Measurements from ENCODE around the gene CCT5. TPM values are rescaled to one million over a fixed set of nuclear protein-coding genes. Genes with fewer than 3 reads are reported as not detected.

The CCT5 gene
- total and polyA plus RNA-seq, 10 of the 15 experiments (the other 5 are each of a cell fraction or from before 2014, with no cell fraction given): 376 to 637 (median 543) TPM

DNA sequence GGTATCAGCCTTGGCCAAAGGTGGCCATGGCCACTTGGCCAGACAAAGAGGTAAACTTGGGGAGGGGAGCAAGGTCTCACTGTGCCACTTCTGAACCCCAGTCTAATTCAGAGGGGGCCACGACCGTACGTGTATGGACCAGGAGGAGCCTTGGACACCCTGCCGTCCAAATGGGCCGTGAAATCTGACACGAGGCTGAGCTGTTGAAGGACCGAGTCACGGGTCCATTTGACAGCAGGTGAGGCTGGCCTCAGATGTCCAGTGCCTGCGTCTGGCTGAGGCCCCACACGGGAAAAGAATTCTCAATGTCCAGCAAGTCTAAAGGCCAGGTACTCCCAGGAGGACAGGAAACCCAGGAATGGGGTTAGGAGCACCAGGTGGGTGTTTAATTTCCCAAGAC lies 39.9 kb downstream of the CCT5 start (continued):
- TF ChIP-seq MEF2B (IDR thresholded peaks at IDR 0.05; ENCODE audit: partially characterized antibody, poor library complexity, severe bottlenecking) (no peak), RAD51 (IDR thresholded peaks at IDR 0.05) (no peak), HDAC6 (IDR thresholded peaks at IDR 0.05; ENCODE audit: unreplicated experiment) (no peak), KDM1A (IDR thresholded peaks at IDR 0.05; ENCODE audit: borderline replicate concordance) (no peak)

DNA sequence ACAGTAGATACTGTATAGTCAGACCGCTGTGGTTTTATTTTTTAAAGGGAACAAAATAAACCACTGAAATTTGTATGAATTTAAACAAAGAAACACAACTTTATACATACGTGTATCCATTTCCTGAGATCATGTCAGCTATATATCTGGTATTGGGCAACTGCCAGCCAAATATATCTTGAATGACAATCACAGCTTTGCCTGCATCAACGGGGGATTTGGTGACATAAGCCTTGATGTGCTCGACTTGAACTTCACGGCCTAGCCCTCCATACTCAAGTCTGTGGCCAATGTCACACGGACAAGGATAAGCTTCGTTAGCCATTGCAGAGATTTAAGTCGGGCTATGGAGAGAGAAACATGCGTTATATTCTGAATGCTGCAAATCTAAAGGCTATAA lies 40.4 kb downstream of the CCT5 start:
- Histone ChIP-seq H3K4me1 (ENCODE audit: control insufficient read depth, insufficient read depth, low read length) (peaks cover 8% of the 10 kb centered on the region; the same call in 1 of the 2 replicates), H2AFZ (ENCODE audit: control insufficient read depth, low read depth, low read length) (no peak overlapping the region), H3K27ac (ENCODE audit: control insufficient read depth, insufficient read depth) (no peak overlapping the region), H3K9ac (ENCODE audit: control insufficient read depth, insufficient read depth, low read length) (no peak overlapping the region), H4K20me1 (ENCODE audit: control insufficient read depth, insufficient read depth) (no peaks in the 10 kb centered on the region), H3K9me3 (replicated peaks; ENCODE audit: control insufficient read depth, insufficient read depth, low read length) (no peaks in the 10 kb centered on the region), H3K4me3 (no peak overlapping the region), H3K79me2 (ENCODE audit: control insufficient read depth, insufficient read depth, low read length) (no peaks in the 10 kb centered on the region), H3K27me3 (replicated peaks in 1 of 2; ENCODE audit: control insufficient read depth in 2 of 2, insufficient read depth in 2 of 2, low read length in 1 of 2) (no peaks in the 10 kb centered on the region), H3K36me3 (ENCODE audit: control insufficient read depth in 2 of 2, insufficient read depth in 2 of 2, low read length in 1 of 2) (no peaks in the 10 kb centered on the region; a peak in 1 of 4 replicates), H3K4me2 (ENCODE audit: control insufficient read depth, insufficient read depth) (no peak overlapping the region)
- in situ Hi-C loops (cut with MboI) (no loop called here), intact Hi-C loops (cut with micrococcal nuclease; ENCODE audit: unreplicated experiment) (no loop called here)
- RAD21 ChIA-PET (ENCODE audit: unreplicated experiment): no interaction called here
- SMC1A ChIA-PET (ENCODE audit: uncharacterized antibody, unreplicated experiment): no interaction called here
- WGBS (ENCODE audit: insufficient coverage, insufficient replicate concordance, low lambda C conversion rate, missing lambda C conversion rate): 85% methylated on average over 9 of the region's 9 CpGs
- ATAC-seq: no peak
- CTCF ChIA-PET: no interaction called here
- DNase-seq (ENCODE audit: low read depth, low spot score): no peak
- POLR2A ChIA-PET: no interaction called here
- FAIRE-seq: no peak
- TF ChIP-seq SREBF1 (IDR thresholded peaks at IDR 0.05; ENCODE audit: low read length): no peak
- TF ChIP-seq MYB (IDR thresholded peaks at IDR 0.05; ENCODE audit: borderline replicate concordance, low read depth, low read length): no peak
- BruUV-seq (replicated peaks): no TSS peak

DNA sequence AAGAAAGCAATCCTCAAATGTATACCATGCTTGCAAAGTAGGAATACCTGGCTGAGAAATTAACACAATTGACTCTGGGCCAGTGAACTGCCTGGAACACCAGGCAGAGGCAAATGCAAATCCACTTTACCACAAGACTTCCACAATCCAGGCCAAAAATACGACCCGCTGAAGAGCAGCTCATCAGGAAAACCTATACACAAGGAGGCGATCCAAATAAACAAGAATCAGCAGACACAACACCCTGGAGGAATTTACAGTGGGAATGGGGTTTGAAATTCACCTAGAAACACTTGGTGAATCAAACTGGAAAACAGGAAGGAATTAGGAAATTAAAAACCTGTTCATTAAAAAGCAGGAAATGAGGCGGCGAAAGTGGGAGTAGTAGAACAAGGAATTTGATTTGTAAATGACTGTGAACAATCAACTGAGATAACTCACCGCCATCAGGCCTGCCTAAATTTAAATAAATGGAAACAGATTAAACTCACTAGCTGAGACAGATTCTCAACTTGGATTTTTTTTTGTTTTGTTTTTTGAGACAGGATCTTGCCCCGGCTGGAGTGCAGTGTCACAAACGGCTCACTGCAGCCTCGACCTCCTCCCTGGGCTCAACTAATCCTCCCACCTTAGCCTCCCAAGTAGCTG lies 41.7 kb downstream of the CCT5 start:
- Histone ChIP-seq H3K27ac (ENCODE audit: control insufficient read depth, insufficient read depth) (no peak overlapping the region), H3K36me3 (ENCODE audit: control insufficient read depth in 2 of 2, insufficient read depth in 2 of 2, low read length in 1 of 2) (no peaks in the 10 kb centered on the region; a peak in 1 of 4 replicates), H3K9ac (ENCODE audit: control insufficient read depth, insufficient read depth, low read length) (no peak overlapping the region), H3K4me1 (ENCODE audit: control insufficient read depth, insufficient read depth, low read length) (peaks cover 8% of the 10 kb centered on the region; the same call in 1 of the 2 replicates), H2AFZ (ENCODE audit: control insufficient read depth, low read depth, low read length) (no peak overlapping the region), H4K20me1 (ENCODE audit: control insufficient read depth, insufficient read depth) (no peaks in the 10 kb centered on the region), H3K4me3 (no peak overlapping the region), H3K27me3 (replicated peaks in 1 of 2; ENCODE audit: control insufficient read depth in 2 of 2, insufficient read depth in 2 of 2, low read length in 1 of 2) (no peaks in the 10 kb centered on the region), H3K79me2 (ENCODE audit: control insufficient read depth, insufficient read depth, low read length) (no peaks in the 10 kb centered on the region), H3K4me2 (ENCODE audit: control insufficient read depth, insufficient read depth) (no peak overlapping the region), H3K9me3 (replicated peaks; ENCODE audit: control insufficient read depth, insufficient read depth, low read length) (no peaks in the 10 kb centered on the region)
- POLR2A ChIA-PET: no interaction called here
- FAIRE-seq (no peak), ATAC-seq (no peak), DNase-seq (ENCODE audit: low read depth, low spot score) (no peak)
- in situ Hi-C loops (cut with MboI): no loop called here
- no TSS peak for BruUV-seq (replicated peaks)
- intact Hi-C loops (cut with micrococcal nuclease; ENCODE audit: unreplicated experiment): no loop called here
- WGBS (ENCODE audit: insufficient coverage, insufficient replicate concordance, low lambda C conversion rate, missing lambda C conversion rate): 83% methylated on average over 9 of the region's 9 CpGs
- SMC1A ChIA-PET (ENCODE audit: uncharacterized antibody, unreplicated experiment): no interaction called here
- RAD21 ChIA-PET (ENCODE audit: unreplicated experiment): no interaction called here
- CTCF ChIA-PET: no interaction called here
- no peak for TF ChIP-seq CHD1 (IDR thresholded peaks at IDR 0.05; ENCODE audit: low read depth, low read length)
- no peak for TF ChIP-seq MTA2 (IDR thresholded peaks at IDR 0.05; ENCODE audit: low read depth)
- TF ChIP-seq ZZZ3 (IDR thresholded peaks at IDR 0.05; ENCODE audit: control insufficient read depth, insufficient read length, low read depth): no peak
- no peak for TF ChIP-seq SRF (IDR thresholded peaks at IDR 0.05; ENCODE audit: low read depth in 2 of 2, low read length in 2 of 2)
- TF ChIP-seq IRF4 (IDR thresholded peaks at IDR 0.05; ENCODE audit: low read depth, low read length): no peak
- TF ChIP-seq SPI1 (IDR thresholded peaks at IDR 0.05; ENCODE audit: borderline replicate concordance, insufficient read depth, low read depth, low read length): no peak
- TF ChIP-seq HCFC1 (IDR thresholded peaks at IDR 0.05; ENCODE audit: low read length): no peak
- no peak for TF ChIP-seq NR2C2 (IDR thresholded peaks at IDR 0.05; ENCODE audit: borderline replicate concordance, control insufficient read depth, insufficient read length, low read depth)
- TF ChIP-seq, protein P1, sequence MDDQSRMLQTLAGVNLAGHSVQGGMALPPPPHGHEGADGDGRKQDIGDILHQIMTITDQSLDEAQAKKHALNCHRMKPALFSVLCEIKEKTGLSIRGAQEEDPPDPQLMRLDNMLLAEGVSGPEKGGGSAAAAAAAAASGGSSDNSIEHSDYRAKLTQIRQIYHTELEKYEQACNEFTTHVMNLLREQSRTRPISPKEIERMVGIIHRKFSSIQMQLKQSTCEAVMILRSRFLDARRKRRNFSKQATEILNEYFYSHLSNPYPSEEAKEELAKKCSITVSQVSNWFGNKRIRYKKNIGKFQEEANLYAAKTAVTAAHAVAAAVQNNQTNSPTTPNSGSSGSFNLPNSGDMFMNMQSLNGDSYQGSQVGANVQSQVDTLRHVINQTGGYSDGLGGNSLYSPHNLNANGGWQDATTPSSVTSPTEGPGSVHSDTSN (IDR thresholded peaks at IDR 0.05; ENCODE audit: insufficient replicate concordance, low read depth, low read length): no peak
- TF ChIP-seq PML (IDR thresholded peaks at IDR 0.05; ENCODE audit: low read length): no peak

All from GM12878 (cell line).